Stimulated activated naive CD8-positive, alpha-beta T cell treated with anti-CD3 and anti-CD28 coated beads, Interleukin-15, Interleukin-2, amounts not matched to agents 100 ng/mL and 50 ng/mL, for 24 hours (primary cell): Measurements from ENCODE around the gene GYG2.
"Not testable (repeated sequence)": the region's sequence is repeated elsewhere in the genome, so short reads cannot be mapped to it uniquely, and the experiment has no call there.

ENCODE experiments used
- H3K27ac Mint-ChIP-seq: one replicate; pipeline ENCODE4 v1.8.0; 2021; ENCODE audit warnings: mild to moderate bottlenecking, mixed read lengths
- H3K27me3 Mint-ChIP-seq: one replicate; pipeline ENCODE4 v1.8.0; 2021; ENCODE audit warnings: mixed read lengths
- H3K36me3 Mint-ChIP-seq: one replicate; pipeline ENCODE4 v1.8.0; 2021; ENCODE audit warnings: low read depth, mixed read lengths
- H3K4me1 Mint-ChIP-seq: one replicate; pipeline ENCODE4 v1.8.0; 2021; ENCODE audit warnings: low read depth, mixed read lengths
- H3K4me3 Mint-ChIP-seq: one replicate; pipeline ENCODE4 v1.8.0; 2021; ENCODE audit warnings: mild to moderate bottlenecking, mixed read lengths
- H3K9me3 Mint-ChIP-seq: one replicate; pipeline ENCODE4 v1.8.0; 2021; ENCODE audit warnings: mixed read lengths

GYG2 gene

DNA sequence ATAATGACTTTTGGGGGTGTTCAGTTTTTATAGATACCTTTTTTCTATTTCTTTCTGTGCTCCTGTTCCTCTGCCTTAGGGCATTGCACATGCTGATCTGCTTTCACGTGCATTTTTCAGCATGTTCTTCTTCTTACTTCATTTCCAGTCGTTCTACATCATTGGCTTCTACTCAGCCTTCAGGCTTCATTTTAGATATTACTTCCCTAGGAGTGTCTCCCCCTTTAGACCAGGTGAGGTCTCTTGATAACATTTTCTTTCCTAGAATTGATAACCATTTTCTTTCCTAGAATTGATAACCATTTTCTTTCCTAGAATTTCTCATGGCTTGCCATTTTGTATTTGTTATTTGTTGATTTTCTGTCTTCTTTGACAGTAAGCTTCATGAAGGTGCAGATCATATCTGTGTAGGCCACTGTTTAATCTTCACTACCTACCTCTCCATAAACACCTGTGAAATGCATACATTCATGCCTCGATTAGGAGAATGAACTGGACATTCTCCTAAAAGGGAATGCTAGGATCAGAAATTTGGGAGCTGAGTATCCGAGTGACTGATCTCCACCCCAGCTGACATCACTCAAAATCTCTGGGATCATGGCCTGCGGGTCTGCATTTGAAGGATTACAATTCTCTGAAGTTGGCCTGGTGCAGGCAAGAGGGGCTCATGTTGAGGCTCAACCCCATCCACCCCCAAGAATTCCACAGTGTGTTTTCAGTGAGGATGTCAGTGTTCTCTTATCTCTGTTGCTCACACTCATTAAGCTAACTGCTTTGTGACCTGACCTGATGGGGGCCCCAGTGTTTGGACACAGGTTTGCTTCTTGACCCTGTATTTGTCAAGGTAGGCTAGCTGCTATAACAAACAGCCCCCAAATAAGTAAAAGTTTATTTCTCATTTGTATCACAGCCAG, 45.7 kb downstream of the GYG2 start:
- no peaks in the 10 kb centered on the region for H3K36me3 Mint-ChIP-seq
- no peaks in the 10 kb centered on the region for H3K4me1 Mint-ChIP-seq
- no peaks in the 10 kb centered on the region for H3K27me3 Mint-ChIP-seq

DNA sequence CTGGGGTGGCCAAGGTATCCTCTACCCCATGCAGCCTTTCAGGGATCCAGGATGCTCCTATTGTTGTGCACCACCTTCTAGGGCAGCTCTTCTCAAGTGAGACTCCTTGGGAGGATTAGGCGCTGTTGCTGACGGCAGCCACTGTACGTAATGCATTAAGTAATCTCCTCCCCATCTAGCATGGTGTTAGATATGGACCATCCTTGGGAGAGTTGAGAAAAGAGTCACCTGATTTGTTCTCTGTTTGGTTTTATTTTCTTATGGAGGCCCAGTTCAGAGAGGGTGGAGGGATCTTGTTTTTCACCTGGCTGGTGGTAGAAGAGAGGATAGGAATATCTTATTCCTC, 46.4 kb downstream of the GYG2 start:
- H3K4me3 Mint-ChIP-seq, result no peak overlapping the region
- peaks cover 5% of the 10 kb centered on the region for H3K27me3 Mint-ChIP-seq

More for the DNA sequence above, 45.7 kb downstream of the GYG2 start:
- no peak overlapping the region for H3K4me3 Mint-ChIP-seq
- H3K27ac Mint-ChIP-seq, result no peak overlapping the region
- H3K9me3 Mint-ChIP-seq, result no peaks in the 10 kb centered on the region

DNA sequence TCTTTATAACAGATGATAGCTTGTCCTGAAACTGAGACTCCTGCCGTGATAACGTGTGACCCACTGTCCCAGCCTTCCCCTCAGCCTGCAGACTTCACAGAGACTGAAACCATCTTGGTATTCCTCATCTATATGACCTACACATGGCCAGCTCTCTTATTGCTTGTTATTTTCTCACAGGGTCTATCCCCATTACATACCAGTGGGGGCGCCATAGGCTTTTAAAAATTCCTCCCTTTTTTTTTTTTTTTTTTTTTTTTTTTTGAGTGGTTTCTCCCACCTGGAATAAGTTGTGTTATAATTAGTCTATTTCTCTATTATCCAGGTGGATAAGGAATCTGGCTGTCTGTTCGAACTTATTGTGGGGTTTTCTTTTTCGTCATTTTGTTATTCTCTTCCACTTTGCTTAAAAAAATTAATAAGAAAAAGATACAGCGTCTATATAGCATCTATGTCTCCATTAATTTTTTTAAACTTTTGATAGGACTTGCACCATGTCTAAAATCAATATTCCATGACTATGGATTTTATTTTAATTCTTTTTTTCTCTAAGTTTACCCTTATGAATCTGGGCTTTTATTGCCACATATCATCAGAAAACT, 47.2 kb downstream of the GYG2 start:
- H3K27me3 Mint-ChIP-seq, result peaks cover 5% of the 10 kb centered on the region
- no peaks in the 10 kb centered on the region for H3K9me3 Mint-ChIP-seq
- no peaks in the 10 kb centered on the region for H3K4me1 Mint-ChIP-seq
- no peak overlapping the region for H3K27ac Mint-ChIP-seq
- H3K36me3 Mint-ChIP-seq, result no peaks in the 10 kb centered on the region
- H3K4me3 Mint-ChIP-seq, result no peak overlapping the region

More for the DNA sequence above, 46.4 kb downstream of the GYG2 start:
- H3K4me1 Mint-ChIP-seq, result no peaks in the 10 kb centered on the region
- H3K36me3 Mint-ChIP-seq, result no peaks in the 10 kb centered on the region
- no peaks in the 10 kb centered on the region for H3K9me3 Mint-ChIP-seq
- no peak overlapping the region for H3K27ac Mint-ChIP-seq

DNA sequence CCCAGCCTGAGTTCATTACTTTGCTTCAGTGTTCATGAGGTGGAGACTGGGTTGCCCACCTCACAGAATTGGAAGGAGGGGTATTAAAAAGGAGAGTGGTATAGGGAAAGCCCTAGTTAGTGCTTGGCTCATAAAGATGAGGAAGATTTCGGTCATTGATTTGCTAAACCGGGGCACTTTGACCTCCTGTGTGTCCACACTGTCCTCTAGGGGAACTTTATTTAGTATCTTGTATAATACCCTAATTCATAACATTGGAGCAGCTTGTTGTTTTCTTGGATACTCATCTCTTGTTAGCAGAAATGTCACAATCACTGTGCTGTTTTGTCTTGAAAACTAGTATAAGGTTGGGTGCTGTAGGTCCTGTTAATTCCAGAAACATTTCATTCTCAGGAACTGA, 49.8 kb downstream of the GYG2 start:
- no peaks in the 10 kb centered on the region for H3K9me3 Mint-ChIP-seq
- H3K4me1 Mint-ChIP-seq, result no peaks in the 10 kb centered on the region
- H3K27ac Mint-ChIP-seq, result no peak overlapping the region
- peaks cover 5% of the 10 kb centered on the region for H3K27me3 Mint-ChIP-seq
- no peaks in the 10 kb centered on the region for H3K36me3 Mint-ChIP-seq
- no peak overlapping the region for H3K4me3 Mint-ChIP-seq

DNA sequence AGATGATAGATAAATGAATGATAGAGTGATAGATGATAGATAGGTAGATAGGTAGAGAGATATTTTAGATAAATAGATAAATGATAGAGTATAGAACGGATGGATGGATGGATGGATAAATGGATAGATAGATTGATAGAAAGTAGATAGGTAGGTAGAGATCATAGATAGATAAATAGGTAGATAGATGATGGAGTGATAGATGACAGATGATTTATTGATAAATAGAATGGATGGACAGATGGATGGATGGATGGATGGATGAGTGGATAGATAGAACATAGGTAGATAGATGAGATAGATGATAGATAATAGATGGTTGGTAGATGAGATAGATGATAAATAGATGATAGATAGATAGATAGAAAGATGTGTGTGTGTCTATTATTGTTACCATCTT, 50.9 kb downstream of the GYG2 start:
- Mint-ChIP-seq H3K36me3 (no peaks in the 10 kb centered on the region), H3K9me3 (no peaks in the 10 kb centered on the region), H3K4me3 (no peak overlapping the region), H3K27me3 (peaks cover 5% of the 10 kb centered on the region), H3K4me1 (no peaks in the 10 kb centered on the region), H3K27ac (no peak overlapping the region)

DNA sequence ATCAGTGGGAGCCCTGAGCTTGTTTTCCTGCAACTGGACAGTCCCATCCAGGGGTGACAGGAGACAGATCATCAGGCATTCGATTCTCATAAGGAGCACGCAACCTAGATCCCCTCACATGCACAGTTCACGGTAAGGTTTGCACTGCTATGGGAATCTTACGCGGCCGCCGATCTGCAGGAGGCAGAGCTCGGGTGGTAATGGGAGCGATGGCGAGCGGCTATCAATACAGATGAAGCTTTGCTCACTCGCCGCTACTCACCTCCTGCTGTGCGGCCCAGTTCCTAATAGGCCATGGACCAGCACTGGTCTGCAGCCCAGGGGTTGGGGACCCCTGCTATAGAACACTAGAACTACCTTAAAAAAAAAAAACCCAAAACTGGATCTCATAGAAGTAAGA, 55.0 kb downstream of the GYG2 start:
- peaks cover 10% of the 10 kb centered on the region for H3K27me3 Mint-ChIP-seq
- no peaks in the 10 kb centered on the region for H3K36me3 Mint-ChIP-seq
- no peaks in the 10 kb centered on the region for H3K9me3 Mint-ChIP-seq
- H3K4me3 Mint-ChIP-seq, result no peak overlapping the region
- H3K27ac Mint-ChIP-seq, result no peak overlapping the region
- H3K4me1 Mint-ChIP-seq, result peaks cover under 1% of the 10 kb centered on the region

DNA sequence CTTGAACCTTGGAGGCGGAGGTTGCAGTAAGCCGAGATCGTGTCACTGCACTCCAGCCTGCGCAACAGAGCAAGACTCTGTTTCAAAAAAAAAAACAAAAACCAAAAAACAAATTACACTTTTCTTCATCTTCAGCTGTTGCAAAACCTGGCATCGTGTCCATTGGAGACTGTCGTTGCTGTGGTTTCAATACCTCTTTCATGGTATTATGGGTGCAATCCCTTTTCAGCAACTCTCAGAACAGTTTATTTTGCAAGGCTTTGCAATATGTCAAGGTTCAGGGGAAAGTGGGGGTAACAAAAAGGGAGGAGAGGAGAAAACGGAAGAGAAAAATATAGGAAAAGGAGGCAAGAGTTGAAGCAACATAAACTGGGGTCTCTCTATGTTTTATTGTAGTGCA, 59.6 kb downstream of the GYG2 start:
- no peak overlapping the region for H3K4me3 Mint-ChIP-seq

DNA sequence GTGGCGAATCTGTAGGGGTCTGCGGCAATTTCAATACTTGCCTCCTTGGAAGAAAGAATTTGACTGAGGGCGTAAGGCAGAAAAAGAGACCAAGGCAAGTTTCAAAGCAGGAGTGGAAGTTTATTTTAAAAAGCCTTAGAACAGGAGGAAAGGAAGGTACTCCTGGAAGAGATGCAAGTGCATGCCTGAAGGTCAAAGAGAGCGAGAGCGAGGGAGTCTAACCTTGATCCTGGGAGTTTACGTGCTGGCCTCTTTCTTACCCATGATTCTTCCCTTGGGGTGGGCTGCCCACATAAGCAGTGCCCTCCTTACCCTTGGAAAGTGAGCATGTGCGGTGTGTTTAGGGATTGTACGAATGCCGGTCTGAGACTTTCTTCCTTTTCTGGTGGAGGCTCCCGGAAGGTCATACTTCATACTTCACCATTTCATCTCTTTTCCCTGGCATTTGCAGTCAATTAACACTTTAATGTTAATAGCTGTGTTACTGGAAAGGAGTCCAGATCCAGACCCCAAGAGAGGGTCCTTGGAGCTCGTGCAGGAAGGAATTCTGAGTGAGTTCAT, 60.4 kb downstream of the GYG2 start:
- Mint-ChIP-seq H3K4me3 (peak overlapping the region; percentile 76), H3K4me1 (peaks cover 7% of the 10 kb centered on the region), H3K27ac (no peak overlapping the region), H3K9me3 (no peaks in the 10 kb centered on the region), H3K36me3 (no peaks in the 10 kb centered on the region), H3K27me3 (peaks cover 5% of the 10 kb centered on the region)

More for the DNA sequence above, 59.6 kb downstream of the GYG2 start:
- peaks cover 7% of the 10 kb centered on the region for H3K4me1 Mint-ChIP-seq
- H3K36me3 Mint-ChIP-seq, result no peaks in the 10 kb centered on the region
- H3K9me3 Mint-ChIP-seq, result no peaks in the 10 kb centered on the region
- no peak overlapping the region for H3K27ac Mint-ChIP-seq
- H3K27me3 Mint-ChIP-seq, result peaks cover 5% of the 10 kb centered on the region

DNA sequence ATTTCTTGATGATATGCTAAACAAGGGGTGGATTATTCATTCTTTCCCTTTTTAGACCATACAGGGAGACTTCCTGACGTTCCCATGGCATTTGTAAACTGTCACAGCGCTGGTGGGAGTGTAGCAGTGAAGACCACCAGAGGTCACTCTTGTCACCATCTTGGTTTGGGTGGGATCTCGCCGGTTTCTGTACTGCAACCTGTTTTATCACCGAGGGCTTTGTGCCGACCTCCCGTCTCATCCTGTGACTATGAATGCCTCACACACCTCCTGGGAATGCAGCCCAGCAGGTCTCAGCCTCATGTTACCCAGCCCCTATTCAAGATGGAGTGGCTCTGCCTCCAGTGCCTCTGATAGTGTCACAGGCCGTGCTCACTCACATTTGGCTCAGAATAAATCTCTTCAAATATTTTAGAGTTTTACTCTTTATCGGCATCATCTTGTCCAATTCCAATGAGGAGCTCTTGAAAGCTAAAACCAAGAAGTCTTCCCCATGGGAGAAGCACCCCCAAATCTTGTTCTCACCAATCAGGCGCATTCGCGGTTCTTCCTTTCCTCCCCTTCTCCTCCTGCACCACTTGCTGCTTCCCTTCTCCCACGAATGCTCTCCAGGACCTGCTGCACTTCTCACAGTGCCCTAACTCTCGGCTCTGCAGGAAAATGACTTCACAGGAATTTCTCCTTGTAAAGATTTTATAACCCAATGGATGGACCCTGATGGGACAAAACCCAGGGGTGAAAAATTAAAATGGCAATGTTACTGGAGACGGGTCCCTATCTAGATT, 61.2 kb downstream of the GYG2 start:
- H3K36me3 Mint-ChIP-seq, H3K27ac Mint-ChIP-seq, H3K9me3 Mint-ChIP-seq, H3K4me1 Mint-ChIP-seq, H3K27me3 Mint-ChIP-seq: not testable (repeated sequence)
- H3K4me3 Mint-ChIP-seq, result peak overlapping the region; percentile 76

DNA sequence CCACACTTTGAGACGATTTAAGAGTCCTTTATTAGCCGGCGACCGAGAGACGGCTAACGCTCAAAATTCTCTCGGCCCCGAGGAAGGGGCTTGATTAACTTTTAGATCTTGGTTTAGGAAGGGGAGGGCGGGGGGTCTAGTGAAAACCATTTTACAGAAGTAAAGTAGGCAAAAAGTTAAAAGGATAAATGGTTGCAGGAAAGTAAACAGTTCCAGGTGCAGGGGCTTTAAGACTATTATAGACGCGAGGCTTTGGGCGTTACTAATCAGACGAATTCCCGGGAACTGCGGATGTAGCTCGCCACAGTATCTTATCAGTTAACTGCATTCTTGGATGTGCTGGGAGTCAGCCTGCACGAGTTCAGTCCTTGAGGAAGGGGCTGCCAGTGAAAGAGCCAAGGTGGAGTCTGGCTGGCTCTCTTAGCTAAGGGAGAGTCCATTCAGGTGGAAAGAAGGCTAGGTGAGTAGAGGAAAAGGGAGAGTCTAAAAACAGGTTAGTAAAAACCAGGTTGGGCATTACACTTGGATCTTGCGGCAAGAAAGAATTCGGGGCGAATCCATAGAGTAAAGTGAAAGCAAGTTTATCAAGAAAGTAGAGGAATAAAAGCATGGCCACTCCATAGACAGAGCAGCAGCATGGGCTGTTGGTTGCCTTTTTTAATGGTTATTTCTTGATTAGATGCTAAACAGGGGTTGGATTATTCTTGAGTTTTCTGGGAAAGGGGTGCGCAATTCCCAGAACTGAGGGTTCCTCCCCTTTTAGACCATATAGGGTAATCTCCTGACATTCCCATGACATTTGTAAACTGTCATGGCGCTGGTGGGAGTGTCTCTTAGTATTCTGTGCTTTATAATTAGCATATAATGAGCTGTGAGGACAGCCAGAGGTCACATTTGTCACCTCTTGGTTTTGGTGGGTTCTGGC, 62.1 kb downstream of the GYG2 start:
- H3K27me3 Mint-ChIP-seq, H3K9me3 Mint-ChIP-seq, H3K4me1 Mint-ChIP-seq, H3K4me3 Mint-ChIP-seq, H3K27ac Mint-ChIP-seq, H3K36me3 Mint-ChIP-seq: not testable (repeated sequence)

DNA sequence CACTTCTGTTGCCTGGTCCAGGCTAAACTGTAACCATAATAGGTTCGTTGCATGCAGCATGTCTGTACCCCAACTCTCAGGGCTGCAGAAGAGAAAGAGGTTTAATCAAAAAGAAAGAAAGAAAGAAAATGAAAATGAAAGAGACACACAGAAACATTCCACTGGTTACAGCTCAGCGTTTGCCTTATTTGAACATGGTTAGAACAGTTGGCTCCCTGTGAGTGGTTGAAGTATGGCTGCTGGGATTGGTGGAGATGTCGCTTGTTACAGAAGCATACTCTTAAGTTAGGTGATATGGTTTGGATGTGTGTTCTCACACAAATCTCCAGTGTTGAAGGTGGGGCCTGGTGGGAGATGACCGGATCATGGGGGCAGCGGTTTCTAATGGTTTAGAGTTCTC, 64.1 kb downstream of the GYG2 start:
- Mint-ChIP-seq H3K27ac (no peak overlapping the region), H3K9me3 (no peaks in the 10 kb centered on the region), H3K4me3 (no peak overlapping the region), H3K27me3 (peaks cover 5% of the 10 kb centered on the region), H3K4me1 (peaks cover 10% of the 10 kb centered on the region), H3K36me3 (no peaks in the 10 kb centered on the region)

DNA sequence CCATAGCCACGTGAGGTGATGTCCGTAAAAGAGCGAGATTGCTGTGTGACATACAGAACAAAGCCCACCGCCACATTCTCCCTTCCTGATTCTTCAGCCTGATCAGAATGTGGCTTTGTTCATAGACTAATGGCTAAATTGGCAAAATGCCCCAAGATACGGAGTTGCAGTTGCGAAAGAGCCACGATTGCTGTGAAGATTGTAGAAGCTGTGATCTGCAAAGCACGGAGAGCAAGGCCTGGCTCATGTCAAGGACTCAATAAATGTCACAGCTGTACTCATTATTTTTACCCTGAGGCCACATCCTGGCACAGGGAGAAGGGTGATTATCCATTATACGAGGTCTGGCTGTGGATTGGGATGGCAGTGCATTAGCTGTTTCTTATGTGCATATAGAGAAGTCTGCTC, 66.2 kb downstream of the GYG2 start:
- Mint-ChIP-seq H3K27ac (no peak overlapping the region), H3K27me3 (no peaks in the 10 kb centered on the region), H3K9me3 (no peaks in the 10 kb centered on the region), H3K4me1 (peaks cover 8% of the 10 kb centered on the region), H3K36me3 (no peaks in the 10 kb centered on the region), H3K4me3 (no peak overlapping the region)

DNA sequence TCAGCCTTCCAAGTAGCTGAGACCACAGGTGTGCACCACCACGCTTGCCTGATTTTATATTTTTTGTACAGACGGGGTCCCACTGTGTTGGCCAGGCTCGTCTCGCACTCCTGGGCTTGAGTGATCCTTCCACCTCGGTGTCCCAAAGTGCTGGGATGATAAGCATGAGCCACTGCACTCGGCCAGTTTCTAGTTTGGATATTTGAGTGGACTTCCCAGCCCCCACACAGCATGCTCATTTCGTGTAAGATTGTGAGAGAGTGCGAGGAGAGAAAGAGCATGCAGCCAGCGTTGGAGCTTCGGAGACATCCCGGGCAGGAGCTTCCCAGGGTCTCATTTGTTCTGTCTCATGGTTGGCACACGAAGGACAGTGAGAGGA, 68.6 kb downstream of the GYG2 start:
- Mint-ChIP-seq H3K9me3 (no peaks in the 10 kb centered on the region), H3K27ac (no peak overlapping the region), H3K4me3 (no peak overlapping the region), H3K27me3 (no peaks in the 10 kb centered on the region), H3K4me1 (peaks cover 8% of the 10 kb centered on the region), H3K36me3 (no peaks in the 10 kb centered on the region)
